SK-N-MC (cell line): ENCODE measurements around the gene POLDIP3.

Experiments used
- DNase-seq: peaks from one replicate; pipeline ENCODE4 v3.0.0-alpha.2; 2011; ENCODE audit warnings: low read depth, low spot score
- H3K27ac ChIP-seq: fragments of 200-600 bp; sonication (generic); 2 replicates; pipeline ENCODE4 v1.5.1; 2016; ENCODE audit warnings: mixed run types
- H3K36me3 ChIP-seq: fragments of 200-600 bp; sonication (generic); 2 replicates; pipeline ENCODE4 v1.6.1; 2017; ENCODE audit warnings: antibody characterized with exemption, low read length, mixed read lengths; ENCODE audit not compliant: insufficient read depth
- H3K4me3 ChIP-seq: fragments of 200-600 bp; sonication (generic); 2 replicates; pipeline ENCODE4 v1.5.1; 2016
- H3K9ac ChIP-seq: fragments of 200-600 bp; sonication (generic); 2 replicates; pipeline ENCODE4 v1.8.0; 2017; ENCODE audit warnings: mixed run types, mixed read lengths; ENCODE audit not compliant: insufficient read length
- H3K9me3 ChIP-seq: fragments of 200-600 bp; sonication (generic); 2 replicates; pipeline ENCODE4 v1.6.1; 2017; ENCODE audit warnings: low read depth, mild to moderate bottlenecking, antibody characterized with exemption, low read length, moderate library complexity, mixed read lengths
- EZH2 ChIP-seq: fragments of 200-600 bp; sonication (generic); IDR thresholded peaks from one replicate; pipeline ENCODE4 v1.6.1; 2017; ENCODE audit warnings: antibody characterized with exemption
- FOXP2 ChIP-seq: optimal IDR thresholded peaks from 2 replicates; pipeline ENCODE3; 2011; ENCODE audit warnings: mild to moderate bottlenecking, moderate library complexity; ENCODE audit not compliant: insufficient read depth; ENCODE audit errors: extremely low read length, control extremely low read depth
- POLR2AphosphoS5 ChIP-seq: IDR thresholded peaks from 2 replicates; pipeline ENCODE4 v1.6.1; 2012; ENCODE audit warnings: mild to moderate bottlenecking, low read depth, low read length, borderline replicate concordance

POLDIP3 gene, protein sequence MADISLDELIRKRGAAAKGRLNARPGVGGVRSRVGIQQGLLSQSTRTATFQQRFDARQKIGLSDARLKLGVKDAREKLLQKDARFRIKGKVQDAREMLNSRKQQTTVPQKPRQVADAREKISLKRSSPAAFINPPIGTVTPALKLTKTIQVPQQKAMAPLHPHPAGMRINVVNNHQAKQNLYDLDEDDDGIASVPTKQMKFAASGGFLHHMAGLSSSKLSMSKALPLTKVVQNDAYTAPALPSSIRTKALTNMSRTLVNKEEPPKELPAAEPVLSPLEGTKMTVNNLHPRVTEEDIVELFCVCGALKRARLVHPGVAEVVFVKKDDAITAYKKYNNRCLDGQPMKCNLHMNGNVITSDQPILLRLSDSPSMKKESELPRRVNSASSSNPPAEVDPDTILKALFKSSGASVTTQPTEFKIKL

GRCh38 chr22:42614312-42615091 is at the start of gene POLDIP3:
Gene POLDIP3 (minus strand): TSS chr22:42614883. CDS start chr22:42614857, 26 bp downstream.
- TF ChIP-seq POLR2AphosphoS5 = no peak
- TF ChIP-seq EZH2 = no peak
- peak; percentile 77 for TF ChIP-seq FOXP2
- peak; percentile 92 for DNase-seq
- peak within 1 kb of the TSS; percentile 97 for H3K9ac ChIP-seq
- H3K9me3 ChIP-seq = no peaks in the 10 kb centered on the region
- H3K36me3 ChIP-seq = peaks cover 16% of the 10 kb centered on the region
- peak within 1 kb of the TSS; percentile 99 for H3K27ac ChIP-seq
- H3K4me3 ChIP-seq = peak within 1 kb of the TSS; percentile 99

DNA sequence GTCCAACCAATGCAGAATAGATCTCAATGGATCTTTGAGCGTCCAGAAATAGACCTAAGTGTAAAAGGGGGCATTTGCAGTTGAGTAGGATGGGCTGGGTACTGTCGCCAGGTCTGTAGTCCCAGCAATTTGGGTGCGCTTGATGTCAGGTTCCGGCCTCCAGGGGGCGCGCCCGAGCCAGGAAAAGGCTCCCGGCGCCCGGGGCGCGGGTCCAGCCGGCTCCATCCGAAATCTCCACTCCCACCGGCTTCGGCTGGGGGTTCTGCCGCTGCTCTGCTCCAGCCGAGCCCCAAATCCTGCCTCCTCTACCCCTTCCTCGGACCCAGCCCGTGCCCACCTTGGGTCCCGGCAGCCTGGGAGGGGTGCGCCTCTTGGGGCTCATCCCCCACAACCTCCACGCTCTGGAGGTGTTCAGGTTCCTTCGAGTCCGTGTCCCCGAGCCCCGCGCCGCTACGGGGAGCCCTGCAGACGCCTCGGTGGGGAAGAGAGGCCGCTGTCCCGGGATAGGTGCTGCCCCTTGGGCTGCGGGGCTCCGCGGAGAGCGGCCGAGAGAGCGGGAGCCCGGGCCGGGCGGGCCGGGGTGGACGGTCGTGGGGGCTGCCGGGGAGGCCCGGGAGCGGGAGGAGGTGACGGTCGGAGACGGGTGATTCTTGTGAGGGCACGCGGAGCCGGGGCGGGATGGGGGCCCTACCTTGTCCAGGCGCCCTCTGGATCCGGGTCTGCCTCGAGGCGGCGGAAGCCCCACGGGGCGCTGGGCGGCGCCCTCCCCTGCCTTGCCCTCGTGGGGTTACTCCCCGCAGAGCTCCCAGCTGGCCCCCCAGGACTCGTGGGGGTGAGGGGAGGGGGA is 47.5 kb upstream of the POLDIP3 start:
- no peak for DNase-seq
- peak overlapping the region; percentile 70 for H3K4me3 ChIP-seq

GRCh38 chr22:42656578-42656977 is 41.9 kb upstream of the POLDIP3 start:
- Histone ChIP-seq H3K36me3 (no peaks in the 10 kb centered on the region), H3K4me3 (no peak overlapping the region), H3K27ac (no peak overlapping the region), H3K9ac (no peak overlapping the region), H3K9me3 (no peaks in the 10 kb centered on the region)
- no peak for DNase-seq
- TF ChIP-seq POLR2AphosphoS5 = no peak
- TF ChIP-seq EZH2 = no peak
- TF ChIP-seq FOXP2 = no peak

More for the DNA sequence above, 47.5 kb upstream of the POLDIP3 start:
- H3K27ac ChIP-seq = no peak overlapping the region
- no peaks in the 10 kb centered on the region for H3K9me3 ChIP-seq
- H3K9ac ChIP-seq = no peak overlapping the region
- no peak for TF ChIP-seq EZH2
- no peak for TF ChIP-seq POLR2AphosphoS5
- TF ChIP-seq FOXP2 = no peak
- no peaks in the 10 kb centered on the region for H3K36me3 ChIP-seq

DNA sequence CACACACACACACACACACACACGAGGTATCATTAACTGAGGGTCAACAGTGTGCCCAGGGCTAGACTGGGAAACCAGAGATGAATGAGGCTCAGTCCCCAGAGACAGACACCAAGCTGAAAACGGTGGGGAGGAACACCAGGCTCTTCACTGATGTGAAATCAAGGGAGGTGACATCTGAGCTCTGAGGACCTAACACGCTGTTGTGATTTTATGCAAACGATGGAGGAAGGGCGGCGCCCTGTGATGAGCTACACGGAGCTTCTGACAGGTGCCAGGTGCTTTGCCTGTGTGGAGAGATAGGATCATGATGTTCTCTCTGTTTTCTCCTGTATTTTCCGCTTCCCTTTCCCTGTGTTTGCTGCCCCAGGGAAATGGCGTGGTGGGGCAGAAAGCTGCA is 41.0 kb upstream of the POLDIP3 start:
- Histone ChIP-seq H3K36me3 (no peaks in the 10 kb centered on the region), H3K9me3 (no peaks in the 10 kb centered on the region), H3K27ac (no peak overlapping the region), H3K9ac (no peak overlapping the region), H3K4me3 (no peak overlapping the region)
- no peak for TF ChIP-seq EZH2
- no peak for TF ChIP-seq FOXP2
- TF ChIP-seq POLR2AphosphoS5 = no peak
- no peak for DNase-seq

- no peak for DNase-seq
- Histone ChIP-seq H3K4me3 (no peak overlapping the region), H3K27ac (no peak overlapping the region), H3K36me3 (no peaks in the 10 kb centered on the region), H3K9me3 (no peaks in the 10 kb centered on the region), H3K9ac (no peak overlapping the region)
- no peak for TF ChIP-seq EZH2
- TF ChIP-seq FOXP2 = no peak
- TF ChIP-seq POLR2AphosphoS5 = no peak
Measured at GRCh38 chr22:42654436-42655073, 39.9 kb upstream of the POLDIP3 start.

- Histone ChIP-seq H3K27ac (no peak overlapping the region), H3K4me3 (no peak overlapping the region), H3K9me3 (no peaks in the 10 kb centered on the region), H3K36me3 (no peaks in the 10 kb centered on the region), H3K9ac (no peak overlapping the region)
- no peak for DNase-seq
- no peak for TF ChIP-seq POLR2AphosphoS5
- TF ChIP-seq FOXP2 = no peak
- no peak for TF ChIP-seq EZH2
Measured at GRCh38 chr22:42653999-42654398, 39.3 kb upstream of the POLDIP3 start.

- Histone ChIP-seq H3K9me3 (no peaks in the 10 kb centered on the region), H3K27ac (no peak overlapping the region), H3K36me3 (no peaks in the 10 kb centered on the region), H3K4me3 (no peak overlapping the region), H3K9ac (no peak overlapping the region)
- TF ChIP-seq POLR2AphosphoS5 (no peak), FOXP2 (no peak), EZH2 (no peak)
- DNase-seq = no peak
Measured at GRCh38 chr22:42651134-42651533, 36.5 kb upstream of the POLDIP3 start.
